ENCODE results near the gene IL6ST. TPM values are rescaled to one million over a fixed set of nuclear protein-coding genes. Genes with fewer than 3 reads are reported as not detected.
A peak's percentile ranks its signal among the peaks of the same experiment; 100 is the strongest.

IL6ST gene
- total RNA-seq, 4 donors from 2014 or later: 88.8 to 179 (median 116) TPM

DNA sequence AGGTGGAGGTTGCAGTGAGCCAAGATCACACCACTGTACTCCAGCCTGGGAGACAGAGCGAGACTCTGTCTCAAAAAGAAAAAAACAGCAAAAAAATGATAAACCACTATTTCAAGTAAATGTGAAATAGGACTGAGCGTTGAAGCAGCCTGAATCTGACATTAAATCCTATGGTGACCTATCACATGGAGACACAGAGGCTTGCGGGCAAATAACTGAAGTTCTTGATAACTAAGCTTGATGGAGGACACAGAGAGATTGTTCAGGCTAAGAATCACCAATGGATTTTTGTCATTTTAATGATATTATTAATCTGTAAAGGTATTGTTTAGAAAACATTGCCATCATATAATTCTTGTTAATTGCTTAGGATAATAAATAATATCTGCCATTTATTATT is 15.7 kb upstream of the IL6ST start:
- Histone ChIP-seq H3K9me3 (no peaks in the 10 kb centered on the region), H3K27me3 (no peaks in the 10 kb centered on the region), H3K4me3 (no peak overlapping the region), H3K4me1 (no peaks in the 10 kb centered on the region), H3K36me3 (no peaks in the 10 kb centered on the region), H3K27ac (no peak overlapping the region)
- no peak for DNase-seq
- TF ChIP-seq, protein P1, sequence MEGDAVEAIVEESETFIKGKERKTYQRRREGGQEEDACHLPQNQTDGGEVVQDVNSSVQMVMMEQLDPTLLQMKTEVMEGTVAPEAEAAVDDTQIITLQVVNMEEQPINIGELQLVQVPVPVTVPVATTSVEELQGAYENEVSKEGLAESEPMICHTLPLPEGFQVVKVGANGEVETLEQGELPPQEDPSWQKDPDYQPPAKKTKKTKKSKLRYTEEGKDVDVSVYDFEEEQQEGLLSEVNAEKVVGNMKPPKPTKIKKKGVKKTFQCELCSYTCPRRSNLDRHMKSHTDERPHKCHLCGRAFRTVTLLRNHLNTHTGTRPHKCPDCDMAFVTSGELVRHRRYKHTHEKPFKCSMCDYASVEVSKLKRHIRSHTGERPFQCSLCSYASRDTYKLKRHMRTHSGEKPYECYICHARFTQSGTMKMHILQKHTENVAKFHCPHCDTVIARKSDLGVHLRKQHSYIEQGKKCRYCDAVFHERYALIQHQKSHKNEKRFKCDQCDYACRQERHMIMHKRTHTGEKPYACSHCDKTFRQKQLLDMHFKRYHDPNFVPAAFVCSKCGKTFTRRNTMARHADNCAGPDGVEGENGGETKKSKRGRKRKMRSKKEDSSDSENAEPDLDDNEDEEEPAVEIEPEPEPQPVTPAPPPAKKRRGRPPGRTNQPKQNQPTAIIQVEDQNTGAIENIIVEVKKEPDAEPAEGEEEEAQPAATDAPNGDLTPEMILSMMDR (IDR thresholded peaks at IDR 0.05): no peak

- Histone ChIP-seq H3K27ac (no peak overlapping the region), H3K9me3 (no peaks in the 10 kb centered on the region), H3K36me3 (no peaks in the 10 kb centered on the region), H3K4me3 (no peak overlapping the region), H3K4me1 (no peaks in the 10 kb centered on the region), H3K27me3 (no peaks in the 10 kb centered on the region)
- no peak for DNase-seq
- TF ChIP-seq, protein P1 (IDR thresholded peaks at IDR 0.05): no peak
- TF ChIP-seq POLR2A (IDR thresholded peaks at IDR 0.05): no peak
These were observed 11.8 kb upstream of the IL6ST start for GRCh38 chr5:56006600-56006999.

- Histone ChIP-seq H3K4me1 (no peaks in the 10 kb centered on the region), H3K27ac (no peak overlapping the region), H3K27me3 (no peaks in the 10 kb centered on the region), H3K36me3 (no peaks in the 10 kb centered on the region), H3K9me3 (no peaks in the 10 kb centered on the region), H3K4me3 (no peak overlapping the region)
- no peak for DNase-seq
- TF ChIP-seq, protein P1 (IDR thresholded peaks at IDR 0.05): no peak
- TF ChIP-seq POLR2A (IDR thresholded peaks at IDR 0.05): no peak
These were observed 11.3 kb upstream of the IL6ST start for GRCh38 chr5:56006094-56006493.

DNA sequence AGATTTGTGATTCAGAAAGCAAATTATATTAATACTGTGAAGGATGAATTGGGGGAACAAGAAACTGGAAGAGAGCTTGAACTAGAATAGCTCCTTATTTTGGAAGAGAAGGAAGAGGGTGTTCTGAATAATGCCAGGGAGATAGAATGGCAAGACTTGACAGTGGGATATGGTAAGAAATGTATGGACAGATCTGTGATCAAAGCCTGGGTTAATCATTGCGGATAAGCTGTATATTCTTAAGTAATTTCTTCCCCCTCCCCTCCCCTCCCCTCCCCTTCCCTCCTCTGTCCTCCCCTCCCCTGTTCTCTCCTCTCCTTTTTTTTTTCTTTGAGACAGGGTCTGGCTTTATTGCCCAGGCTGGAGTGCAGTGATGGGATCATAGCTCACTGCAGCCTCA is 10.1 kb upstream of the IL6ST start:
- Histone ChIP-seq H3K9me3 (no peaks in the 10 kb centered on the region), H3K4me1 (no peaks in the 10 kb centered on the region), H3K4me3 (no peak overlapping the region), H3K36me3 (no peaks in the 10 kb centered on the region), H3K27me3 (no peaks in the 10 kb centered on the region), H3K27ac (no peak overlapping the region)
- DNase-seq: no peak
- TF ChIP-seq POLR2A (IDR thresholded peaks at IDR 0.05): no peak
- TF ChIP-seq, protein P1 (IDR thresholded peaks at IDR 0.05): no peak

GRCh38 chr5:56003679-56004078 is 8.9 kb upstream of the IL6ST start:
- Histone ChIP-seq H3K36me3 (no peaks in the 10 kb centered on the region), H3K9me3 (no peaks in the 10 kb centered on the region), H3K4me1 (no peaks in the 10 kb centered on the region), H3K27ac (peak overlapping the region in 2 of 4 donors; percentile 13 to 62), H3K27me3 (no peaks in the 10 kb centered on the region), H3K4me3 (no peak overlapping the region)
- TF ChIP-seq POLR2A (IDR thresholded peaks at IDR 0.05): no peak
- no peak for DNase-seq

DNA sequence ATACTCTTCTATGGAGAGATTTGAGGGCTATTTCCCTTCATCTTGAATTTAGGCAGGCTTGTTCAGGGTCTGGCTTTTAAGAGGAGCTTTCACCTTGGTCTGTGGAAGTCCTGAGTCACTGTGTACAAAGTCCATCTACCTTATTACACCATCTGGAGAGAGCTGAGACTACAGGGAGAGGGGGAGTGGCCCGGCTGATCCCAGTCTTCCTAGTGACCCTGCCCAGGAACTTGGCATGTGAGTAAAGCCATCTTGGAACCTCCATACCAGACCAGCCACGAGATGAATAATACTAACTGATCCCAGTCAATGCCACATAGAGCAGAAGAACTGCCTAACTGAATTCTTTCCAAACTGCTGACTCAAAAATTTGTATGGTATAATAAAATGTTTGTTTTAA is 8.4 kb upstream of the IL6ST start:
- DNase-seq: peak in 2 of 3 donors; percentile 73 to 85
- Histone ChIP-seq H3K36me3 (no peaks in the 10 kb centered on the region), H3K9me3 (no peaks in the 10 kb centered on the region), H3K27ac (peak overlapping the region in 3 of 4 donors; percentile 13 to 62 (median 36)), H3K4me3 (no peak overlapping the region), H3K27me3 (no peaks in the 10 kb centered on the region), H3K4me1 (no peaks in the 10 kb centered on the region)
- TF ChIP-seq POLR2A (IDR thresholded peaks at IDR 0.05): no peak
- TF ChIP-seq, protein P1 (IDR thresholded peaks at IDR 0.05): no peak

All from Peyer's patch (tissue), 4 donors.